ENCODE data around the gene VLDLR.

Gene VLDLR

DNA sequence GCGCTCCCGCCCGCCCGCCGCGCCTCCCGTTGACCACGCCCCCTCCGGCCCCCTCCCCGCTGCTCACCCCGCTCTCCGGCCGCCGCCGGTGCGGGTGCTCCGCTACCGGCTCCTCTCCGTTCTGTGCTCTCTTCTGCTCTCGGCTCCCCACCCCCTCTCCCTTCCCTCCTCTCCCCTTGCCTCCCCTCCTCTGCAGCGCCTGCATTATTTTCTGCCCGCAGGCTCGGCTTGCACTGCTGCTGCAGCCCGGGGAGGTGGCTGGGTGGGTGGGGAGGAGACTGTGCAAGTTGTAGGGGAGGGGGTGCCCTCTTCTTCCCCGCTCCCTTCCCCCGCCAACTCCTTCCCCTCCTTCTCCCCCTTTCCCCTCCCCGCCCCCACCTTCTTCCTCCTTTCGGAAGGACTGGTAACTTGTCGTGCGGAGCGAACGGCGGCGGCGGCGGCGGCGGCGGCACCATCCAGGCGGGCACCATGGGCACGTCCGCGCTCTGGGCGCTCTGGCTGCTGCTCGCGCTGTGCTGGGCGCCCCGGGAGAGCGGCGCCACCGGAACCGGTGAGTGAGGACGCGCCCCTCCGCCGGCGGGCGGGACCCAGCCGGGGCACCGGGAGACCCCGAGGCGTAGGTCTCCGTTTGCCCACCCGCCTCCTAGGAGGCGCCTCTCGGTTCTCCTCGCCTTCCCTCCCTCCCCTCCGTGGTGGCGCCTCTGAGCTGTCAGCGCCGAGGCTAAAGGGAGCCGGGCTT is at the start of gene VLDLR:
VLDLR (plus strand) TSS at position 66 of the 739 bp plus-strand sequence; CDS start at position 469, 403 bp downstream.
- DNase-seq, result peak; percentile 17 to 26

DNA sequence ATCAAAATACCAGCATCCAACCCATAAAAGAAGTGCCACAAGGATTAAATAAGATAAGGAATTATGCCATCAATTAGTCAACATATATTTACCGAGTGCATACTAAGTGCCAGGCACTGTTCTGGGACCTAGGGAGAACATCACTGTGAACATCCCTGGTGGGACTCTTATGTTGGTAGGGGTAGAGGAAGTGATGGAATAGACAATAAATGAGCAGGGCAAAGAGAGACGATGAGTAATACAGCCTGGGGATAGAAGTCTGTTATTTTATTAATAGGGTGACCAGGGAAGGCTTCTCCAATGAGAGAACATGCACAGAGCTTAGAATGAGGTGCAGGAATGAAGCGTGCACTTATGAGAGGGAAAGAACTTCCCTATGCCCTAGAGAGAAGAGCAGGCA is 47.4 kb upstream of the VLDLR start:
- no peak for DNase-seq

GRCh38 chr9:2576631-2577030 is 45.0 kb upstream of the VLDLR start:
- DNase-seq, result no peak

- DNase-seq, result no peak
Observed at GRCh38 chr9:2583308-2584013, 38.1 kb upstream of the VLDLR start.

- no peak for DNase-seq
Observed at GRCh38 chr9:2591967-2592366, 29.6 kb upstream of the VLDLR start.

GRCh38 chr9:2593744-2594143 is 27.8 kb upstream of the VLDLR start:
- no peak for DNase-seq

- no peak for DNase-seq
Observed at GRCh38 chr9:2595973-2596372, 25.6 kb upstream of the VLDLR start.

DNA sequence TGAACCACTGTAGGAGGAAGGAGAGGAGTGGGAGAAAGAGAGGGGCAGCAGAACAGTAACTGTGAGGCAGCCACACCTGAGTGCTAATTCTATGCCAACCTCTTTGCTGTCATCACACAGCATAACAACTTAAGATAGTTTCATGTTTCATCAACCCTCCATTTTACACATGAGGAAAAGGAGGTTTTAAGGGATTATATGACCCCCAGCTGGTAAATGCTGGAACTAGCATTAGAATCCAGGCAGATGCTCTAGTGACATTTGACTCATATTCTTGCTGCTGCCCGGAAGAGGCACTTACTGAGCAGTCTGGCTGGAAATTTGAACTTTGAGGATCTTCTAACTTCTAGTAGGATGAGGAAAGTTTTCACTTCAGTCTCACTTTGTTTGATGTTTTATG is 24.1 kb upstream of the VLDLR start:
- no peak for DNase-seq

GRCh38 chr9:2599896-2600295 is 21.7 kb upstream of the VLDLR start:
- no peak for DNase-seq

GRCh38 chr9:2600307-2600706 is 21.3 kb upstream of the VLDLR start:
- DNase-seq, result no peak

- DNase-seq, result no peak
Observed at GRCh38 chr9:2601785-2602378, 19.7 kb upstream of the VLDLR start.

DNA sequence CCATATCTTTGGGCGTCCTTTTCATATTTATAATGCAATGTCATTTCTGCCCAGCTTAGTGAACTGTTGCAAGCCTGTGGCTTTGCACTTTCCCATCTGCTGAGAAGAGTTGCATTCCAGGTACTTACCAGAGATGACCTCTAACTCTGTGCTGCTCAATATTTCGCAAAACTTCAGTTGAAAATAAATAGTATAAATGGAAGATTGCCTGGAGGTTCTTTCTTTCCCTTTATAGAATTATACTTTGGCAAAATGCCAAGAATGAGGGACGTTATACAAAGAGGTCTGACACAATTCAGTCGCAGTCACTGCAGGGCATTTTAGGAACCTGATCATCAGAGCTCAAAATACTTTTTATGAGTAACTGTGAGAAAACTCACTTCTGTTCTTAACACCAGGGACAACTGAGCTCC is 18.9 kb upstream of the VLDLR start:
- DNase-seq, result peak; percentile 69 to 71

DNA sequence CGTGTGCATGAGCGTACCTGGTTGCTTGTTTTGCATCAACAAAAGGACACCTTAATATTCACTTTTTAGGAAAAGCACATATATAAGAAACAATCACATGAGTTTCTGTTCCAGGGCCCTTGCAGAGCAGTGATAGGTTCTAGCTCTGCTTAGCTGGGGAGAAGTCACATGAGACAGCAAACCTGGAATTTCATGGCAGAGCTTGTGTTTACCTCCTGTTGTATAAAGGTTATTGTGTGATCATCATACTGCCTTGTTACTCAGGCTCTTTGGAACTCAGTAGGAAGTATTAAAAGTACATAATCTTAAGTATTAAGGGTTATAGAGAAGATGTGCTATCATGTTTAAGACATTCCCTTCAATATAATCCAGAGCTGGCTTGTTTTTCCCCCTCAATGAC is 18.0 kb upstream of the VLDLR start:
- no peak for DNase-seq

DNA sequence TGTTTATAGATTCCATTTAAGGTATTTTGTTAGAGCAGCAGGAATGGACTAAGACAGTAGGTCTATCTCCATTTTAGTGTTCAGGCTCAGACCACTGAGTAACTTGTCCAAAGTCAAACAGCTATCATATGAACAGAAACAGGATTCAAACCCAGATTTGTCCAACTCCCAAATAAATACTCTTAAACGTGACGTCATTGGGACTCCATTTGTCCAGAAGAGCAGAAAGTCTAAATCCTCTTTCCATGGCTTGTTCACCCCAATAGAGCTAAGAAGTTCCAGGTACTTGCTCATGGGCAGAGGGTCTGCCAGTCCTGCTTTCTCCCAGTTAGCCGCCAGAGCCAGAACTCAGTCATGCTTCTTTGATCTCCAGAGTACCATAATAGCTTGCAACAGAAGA is 16.3 kb upstream of the VLDLR start:
- DNase-seq, result no peak

DNA sequence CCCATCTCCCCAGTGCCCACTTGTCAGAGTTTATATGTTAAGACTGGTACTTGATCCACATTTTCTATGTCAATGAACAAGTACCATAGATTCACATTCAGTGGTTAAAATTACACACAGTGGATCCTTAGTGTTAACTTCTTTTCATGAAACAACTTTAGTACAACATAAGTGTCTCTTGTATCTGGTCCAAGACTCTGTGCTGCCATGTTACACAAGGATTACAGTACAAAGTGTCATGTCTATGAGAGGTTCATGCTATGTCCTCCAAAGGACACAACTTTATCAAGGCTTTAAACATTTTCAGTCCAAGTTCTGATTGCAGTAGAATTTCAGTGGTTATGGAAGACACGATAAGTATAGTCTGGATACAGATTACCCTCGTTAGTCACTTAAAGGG is 13.3 kb upstream of the VLDLR start:
- DNase-seq, result no peak

GRCh38 chr9:2610985-2611384 is 10.6 kb upstream of the VLDLR start:
- DNase-seq, result no peak

DNA sequence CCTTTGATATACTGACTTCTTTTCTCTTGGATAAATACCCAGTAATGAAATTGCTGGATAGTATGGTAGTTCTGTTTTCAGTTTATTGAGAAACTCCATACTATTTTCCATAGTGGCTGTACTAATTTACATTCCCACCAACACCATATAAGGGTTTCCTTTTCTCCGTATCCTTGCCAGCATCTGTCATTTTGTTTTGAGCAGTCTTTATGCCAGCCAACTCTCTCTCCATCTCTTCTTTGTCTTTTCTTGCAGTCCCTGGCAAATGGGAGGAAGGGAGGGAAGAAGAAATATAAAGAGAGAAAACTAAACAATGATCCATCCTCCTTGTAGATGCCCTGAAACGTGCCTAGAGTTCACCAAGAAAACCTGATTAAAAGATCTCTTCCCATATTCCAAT is 9.6 kb upstream of the VLDLR start:
- no peak for DNase-seq

- no peak for DNase-seq
Observed at GRCh38 chr9:2613730-2614271, 7.8 kb upstream of the VLDLR start.

DNA sequence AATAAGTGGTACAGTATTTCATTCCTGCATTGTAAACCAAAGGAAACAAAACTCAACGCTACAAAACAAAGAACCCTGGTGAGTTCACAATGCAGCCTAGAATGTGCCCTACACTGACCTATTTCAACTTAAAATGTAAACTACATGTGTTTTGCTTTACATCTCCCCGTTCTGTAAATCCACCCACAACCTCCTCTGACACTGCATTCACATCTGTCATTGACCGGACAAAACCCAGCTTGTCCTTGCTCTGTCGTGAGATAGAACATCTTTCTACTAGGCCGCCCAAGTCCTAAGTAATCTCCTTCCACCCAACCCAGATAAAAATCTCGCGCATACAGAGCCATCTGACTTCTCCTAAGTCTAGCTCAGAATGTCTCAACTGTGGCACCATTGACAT is 6.1 kb upstream of the VLDLR start:
- no peak for DNase-seq

DNA sequence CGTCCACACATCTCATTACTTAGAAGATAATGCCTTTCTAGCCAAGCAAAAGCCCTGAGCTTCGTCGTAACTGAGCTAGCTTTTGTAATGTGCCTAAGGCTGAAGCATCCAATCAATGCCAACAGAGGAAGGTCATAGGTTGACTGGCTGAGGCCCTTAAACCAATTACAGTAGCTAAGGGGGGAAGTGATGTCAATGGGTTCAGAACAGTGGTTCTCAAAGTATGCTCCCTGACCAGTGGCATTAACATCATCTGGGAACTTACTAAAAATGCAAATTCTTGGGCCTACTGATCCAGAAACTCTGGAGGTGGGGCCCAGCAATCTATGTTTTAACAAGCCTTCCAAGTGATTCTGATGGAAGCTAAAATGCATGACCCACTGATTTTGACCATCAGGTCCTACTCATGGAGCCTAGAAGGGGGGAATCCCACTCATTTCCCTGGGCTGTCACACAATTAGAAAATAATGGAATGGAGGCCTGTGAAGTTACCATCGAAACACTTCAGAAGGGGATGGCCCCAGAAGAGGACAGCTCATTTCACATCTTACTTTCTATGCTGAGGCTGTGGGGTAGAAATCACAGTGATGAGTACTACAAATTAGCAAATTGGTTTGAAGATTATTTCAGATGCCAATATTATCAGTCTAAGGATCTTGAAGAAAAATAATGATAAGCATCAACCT is 4.8 kb upstream of the VLDLR start:
- DNase-seq, result no peak

GRCh38 chr9:2618289-2618688 is 3.3 kb upstream of the VLDLR start:
- DNase-seq, result no peak

- peak; percentile 65 to 77 for DNase-seq
Observed at GRCh38 chr9:2620919-2621721, 467 bp upstream of the VLDLR start.
